ENCODE measurements around the gene RARG. TPM values are rescaled to one million over a fixed set of nuclear protein-coding genes. Genes with fewer than 3 reads are reported as not detected.
A peak's percentile ranks its signal among the peaks of the same experiment; 100 is the strongest.

The RARG gene
- total and polyA plus RNA-seq, 8 donors: 38.2 to 62.5 (median 46.7) TPM

- intact Hi-C loops (cut with DNase I): no loop called here
- ATAC-seq: peak; percentile 57
- no peaks in the 10 kb centered on the region for H3K36me3 ChIP-seq
- H3K27ac ChIP-seq: peak overlapping the region; percentile 97 to 99
- peak overlapping the region; percentile 62 to 71 for H3K4me3 ChIP-seq
- TF ChIP-seq CTCF (IDR thresholded peaks at IDR 0.05): no peak
- DNase-seq: peak; percentile 75 to 95 (median 88)
- peaks cover 0 to 15% of the 10 kb centered on the region in 2 donors for H3K27me3 ChIP-seq
- H3K9me3 ChIP-seq: no peaks in the 10 kb centered on the region
- H3K4me1 ChIP-seq: peaks cover 56 to 87% of the 10 kb centered on the region in 2 donors
These were observed 10.6 kb downstream of the RARG start for GRCh38 chr12:53221203-53222080.

GRCh38 chr12:53220694-53221202 lies 11.3 kb downstream of the RARG start:
- Histone ChIP-seq H3K9me3 (no peaks in the 10 kb centered on the region), H3K4me1 (peaks cover 56 to 93% of the 10 kb centered on the region in 2 donors), H3K27ac (peak overlapping the region; percentile 97 to 99), H3K4me3 (peak overlapping the region; percentile 62 to 71), H3K27me3 (peaks cover 0 to 15% of the 10 kb centered on the region in 2 donors), H3K36me3 (no peaks in the 10 kb centered on the region)
- intact Hi-C loops (cut with DNase I): no loop called here
- no peak for TF ChIP-seq CTCF (IDR thresholded peaks at IDR 0.05)
- ATAC-seq: peak; percentile 81
- peak; percentile 92 to 99 (median 96) for DNase-seq

GRCh38 chr12:53219956-53220693 lies 11.9 kb downstream of the RARG start:
- ATAC-seq (peak; percentile 26), DNase-seq (peak in 3 of 4 donors; percentile 72 to 90 (median 85))
- intact Hi-C loops (cut with DNase I): no loop called here
- Histone ChIP-seq H3K4me1 (peaks cover 54 to 93% of the 10 kb centered on the region in 2 donors), H3K27ac (peak overlapping the region; percentile 97 to 99), H3K4me3 (peak overlapping the region; percentile 62 to 71), H3K36me3 (no peaks in the 10 kb centered on the region), H3K27me3 (peaks cover 0 to 15% of the 10 kb centered on the region in 2 donors), H3K9me3 (no peaks in the 10 kb centered on the region)
- TF ChIP-seq CTCF (IDR thresholded peaks at IDR 0.05): no peak

GRCh38 chr12:53219292-53219955 lies 12.6 kb downstream of the RARG start:
- Histone ChIP-seq H3K27ac (peak overlapping the region; percentile 97 to 99), H3K4me1 (peaks cover 47 to 92% of the 10 kb centered on the region in 2 donors), H3K36me3 (peaks cover 0 to 2% of the 10 kb centered on the region in 2 donors), H3K4me3 (peak overlapping the region; percentile 62 to 71), H3K27me3 (peaks cover 0 to 15% of the 10 kb centered on the region in 2 donors), H3K9me3 (no peaks in the 10 kb centered on the region)
- intact Hi-C loops (cut with DNase I): no loop called here
- DNase-seq: no peak
- no peak for ATAC-seq
- no peak for TF ChIP-seq CTCF (IDR thresholded peaks at IDR 0.05)

Data from left lung (tissue), 10 donors.